H9 (cell line): ENCODE results near the gene C16orf95. TPM values are rescaled to one million over a fixed set of nuclear protein-coding genes. Genes with fewer than 3 reads are reported as not detected.

ENCODE experiments used
- DNase-seq: peaks from one replicate; pipeline ENCODE4 v3.0.0-alpha.2; 2017
- H2AFZ ChIP-seq: one replicate; pipeline ENCODE4 v1.6.1; 2013; ENCODE audit warnings: mild to moderate bottlenecking, low read length, control low read depth, moderate library complexity
- H2AK5ac ChIP-seq: 2 replicates; pipeline ENCODE4 v1.6.1; 2013; ENCODE audit warnings: low read length, control low read depth, mixed read lengths; ENCODE audit not compliant: insufficient read length
- H2BK120ac ChIP-seq: one replicate; pipeline ENCODE4 v1.6.1; 2013; ENCODE audit warnings: low read depth, mild to moderate bottlenecking, low read length, control low read depth, inconsistent platforms; ENCODE audit not compliant: poor library complexity, severe bottlenecking
- H2BK12ac ChIP-seq: 2 replicates; pipeline ENCODE4 v1.6.1; 2013; ENCODE audit warnings: low read length, control low read depth, mixed read lengths, low read depth; ENCODE audit not compliant: insufficient read length
- H2BK15ac ChIP-seq: 2 replicates; pipeline ENCODE4 v1.6.1; 2013; ENCODE audit warnings: low read depth, low read length, control low read depth
- H2BK20ac ChIP-seq: one replicate; pipeline ENCODE4 v1.6.1; 2013; ENCODE audit warnings: low read depth, mild to moderate bottlenecking, low read length, control low read depth, inconsistent platforms; ENCODE audit not compliant: poor library complexity, severe bottlenecking
- H2BK5ac ChIP-seq: 2 replicates; pipeline ENCODE4 v1.6.1; 2013; ENCODE audit warnings: low read length, control low read depth, mixed read lengths; ENCODE audit not compliant: insufficient read length
- H3K14ac ChIP-seq: 2 replicates; pipeline ENCODE4 v1.6.1; 2013; ENCODE audit warnings: low read length, control low read depth; ENCODE audit not compliant: insufficient read depth
- H3K18ac ChIP-seq: 2 replicates; pipeline ENCODE4 v1.6.1; 2013; ENCODE audit warnings: low read depth, mild to moderate bottlenecking, mixed read lengths, low read length, control low read depth; ENCODE audit not compliant: insufficient read length
- H3K23ac ChIP-seq: 2 replicates; pipeline ENCODE4 v1.6.1; 2013; ENCODE audit warnings: low read length, control low read depth, mixed read lengths, low read depth; ENCODE audit not compliant: insufficient read length
- H3K23me2 ChIP-seq: 2 replicates; pipeline ENCODE4 v1.6.1; 2013; ENCODE audit warnings: low read depth, mild to moderate bottlenecking, mixed read lengths, low read length, control low read depth; ENCODE audit not compliant: insufficient read length, poor library complexity, severe bottlenecking
- H3K27ac ChIP-seq: 2 replicates; pipeline ENCODE4 v1.5.1; 2013; ENCODE audit warnings: low read length, control low read depth, mixed read lengths, low read depth; ENCODE audit not compliant: insufficient read length
- H3K27me3 ChIP-seq: 2 replicates; pipeline ENCODE4 v1.6.1; 2013; ENCODE audit warnings: low read length, control low read depth, inconsistent platforms; ENCODE audit not compliant: insufficient read depth
- H3K4ac ChIP-seq: 2 replicates; pipeline ENCODE4 v1.6.1; 2013; ENCODE audit warnings: low read depth, mild to moderate bottlenecking, control low read depth, inconsistent platforms, low read length, moderate library complexity
- H3K4me1 ChIP-seq: 2 replicates; pipeline ENCODE4 v1.6.1; 2013; ENCODE audit warnings: low read length, control low read depth, inconsistent platforms; ENCODE audit not compliant: insufficient read depth
- H3K4me2 ChIP-seq: 2 replicates; pipeline ENCODE4 v1.6.1; 2013; ENCODE audit warnings: low read length, control low read depth, mixed read lengths; ENCODE audit not compliant: insufficient read length, insufficient read depth
- H3K56ac ChIP-seq: 2 replicates; pipeline ENCODE4 v1.6.1; 2013; ENCODE audit warnings: low read depth, mild to moderate bottlenecking, mixed read lengths, low read length, control low read depth; ENCODE audit not compliant: insufficient read length
- H3K79me1 ChIP-seq: 2 replicates; pipeline ENCODE4 v1.6.1; 2013; ENCODE audit warnings: low read depth, mild to moderate bottlenecking, moderate library complexity, low read length, control low read depth, inconsistent platforms; ENCODE audit not compliant: insufficient read depth, poor library complexity, severe bottlenecking
- H3K79me2 ChIP-seq: 2 replicates; pipeline ENCODE4 v1.6.1; 2013; ENCODE audit warnings: low read length, control low read depth, inconsistent platforms; ENCODE audit not compliant: insufficient read depth
- H3K9ac ChIP-seq: 2 replicates; pipeline ENCODE4 v1.6.1; 2013; ENCODE audit warnings: low read length, control low read depth, mixed read lengths; ENCODE audit not compliant: insufficient read length; ENCODE audit errors: extremely low read depth
- H3K9me3 ChIP-seq: one replicate; pipeline ENCODE4 v1.6.1; 2013; ENCODE audit warnings: low read depth, low read length, inconsistent platforms; ENCODE audit not compliant: control insufficient read depth
- H3T11ph ChIP-seq: one replicate; pipeline ENCODE4 v1.6.1; 2013; ENCODE audit warnings: mild to moderate bottlenecking, low read length, control low read depth, inconsistent platforms
- H4K20me1 ChIP-seq: one replicate; pipeline ENCODE4 v1.6.1; 2013; ENCODE audit not compliant: control insufficient read depth, insufficient read length, insufficient read depth
- H4K5ac ChIP-seq: 2 replicates; pipeline ENCODE4 v1.6.1; 2013; ENCODE audit warnings: low read depth, mild to moderate bottlenecking, mixed read lengths, low read length, control low read depth; ENCODE audit not compliant: insufficient read length
- H4K8ac ChIP-seq: replicated peaks from 2 replicates; pipeline ENCODE4 v1.6.1; 2013; ENCODE audit warnings: low read length, control low read depth, mixed read lengths, low read depth; ENCODE audit not compliant: insufficient read length
- H4K91ac ChIP-seq: 2 replicates; pipeline ENCODE4 v1.6.1; 2013; ENCODE audit warnings: low read depth, mild to moderate bottlenecking, moderate library complexity, mixed read lengths, low read length, control low read depth; ENCODE audit not compliant: insufficient read length
- H3K27ac Mint-ChIP-seq, 3 experiments: 2 replicates in 2 of 3; 3 replicates in 1 of 3; pipeline ENCODE4 v1.8.0; 2020 to 2021; ENCODE audit warnings: mixed read lengths in 3 of 3, mild to moderate bottlenecking in 1 of 3, moderate library complexity in 1 of 3
- H3K27me3 Mint-ChIP-seq: 2 replicates; pipeline ENCODE4 v1.8.0; 2021; ENCODE audit warnings: low read depth, mild to moderate bottlenecking, moderate library complexity, mixed read lengths
- H3K36me3 Mint-ChIP-seq, 3 experiments: 2 replicates in 2 of 3; 3 replicates in 1 of 3; pipeline ENCODE4 v1.8.0; 2020 to 2021; ENCODE audit warnings: low read depth in 3 of 3, mixed read lengths in 3 of 3; ENCODE audit not compliant: insufficient read depth in 1 of 3
- H3K4me1 Mint-ChIP-seq, 2 experiments: 2 replicates each; pipeline ENCODE4 v1.8.0; 2020; ENCODE audit warnings: mixed read lengths in 2 of 2
- H3K4me3 Mint-ChIP-seq, 2 experiments: 2 replicates in 1 of 2; 3 replicates in 1 of 2; pipeline ENCODE4 v1.8.0; 2020 to 2021; ENCODE audit warnings: mild to moderate bottlenecking in 2 of 2, mixed read lengths in 2 of 2, moderate library complexity in 1 of 2
- H3K9me3 Mint-ChIP-seq, 2 experiments: 2 replicates in 1 of 2; 3 replicates in 1 of 2; pipeline ENCODE4 v1.8.0; 2020; ENCODE audit warnings: mild to moderate bottlenecking in 2 of 2, mixed read lengths in 2 of 2, moderate library complexity in 1 of 2
- WGBS: extraction: QIAGEN DNeasy Blood & Tissue Kit; methylation state at CpG from one replicate; pipeline ENCODE4 v1.1.7; 2013; ENCODE audit warnings: missing lambda C conversion rate, low lambda C conversion rate, mixed read lengths; ENCODE audit not compliant: insufficient read length; ENCODE audit errors: extremely low coverage; 5-methylcytosine and 5-hydroxymethylcytosine counted together
- total RNA-seq: library from RNA; stranded (reverse); gene quantifications from 2 replicates; pipeline ENCODE4 v1.2.1, GENCODE V29; 2021
- TF ChIP-seq, protein P1 (sequence below): fragments of 200-600 bp; sonication (generic); conservative IDR thresholded peaks from 3 replicates; pipeline ENCODE4 v1.8.0; 2021; ENCODE audit warnings: antibody characterized with exemption, mild to moderate bottlenecking

The C16orf95 gene
- total RNA-seq, 1 experiment from 2014 or later: 5.6 TPM

GRCh38 chr16:87276091-87276701, 41.0 kb downstream of the C16orf95 start:
- H3K4me1 Mint-ChIP-seq: peaks cover 7 to 10% of the 10 kb centered on the region in 2 experiments; a peak in 3 of 4 replicates
- H3K9me3 Mint-ChIP-seq: no peaks in the 10 kb centered on the region
- Histone ChIP-seq H2BK15ac (no peak overlapping the region; the same call in 1 of the 2 replicates), H3K27me3 (no peaks in the 10 kb centered on the region), H4K91ac (no peak overlapping the region), H4K5ac (no peak overlapping the region), H3K9me3 (no peaks in the 10 kb centered on the region), H3K4ac (no peak overlapping the region), H3K4me2 (no peak overlapping the region), H2BK12ac (no peak overlapping the region), H3K27ac (no peak overlapping the region), H3K79me2 (no peaks in the 10 kb centered on the region), H4K8ac (no peak overlapping the region), H3K23me2 (no peaks in the 10 kb centered on the region), H3K18ac (no peak overlapping the region), H4K20me1 (no peaks in the 10 kb centered on the region), H2BK5ac (no peak overlapping the region), H2BK20ac (no peak overlapping the region), H2AK5ac (no peak overlapping the region), H2BK120ac (no peak overlapping the region), H3K9ac (no peak overlapping the region), H2AFZ (no peak overlapping the region), H3K56ac (no peak overlapping the region), H3K14ac (no peak overlapping the region), H3K79me1 (no peaks in the 10 kb centered on the region), H3K4me1 (no peaks in the 10 kb centered on the region), H3T11ph (no peak overlapping the region), H3K23ac (no peak overlapping the region)
- no peak overlapping the region for H3K4me3 Mint-ChIP-seq
- H3K36me3 Mint-ChIP-seq: no peaks in the 10 kb centered on the region
- peak overlapping the region in 1 of 3 experiments; percentile 72; a peak in 1 of 7 replicates for H3K27ac Mint-ChIP-seq
- H3K27me3 Mint-ChIP-seq: peaks cover 17% of the 10 kb centered on the region
- TF ChIP-seq, protein P1, sequence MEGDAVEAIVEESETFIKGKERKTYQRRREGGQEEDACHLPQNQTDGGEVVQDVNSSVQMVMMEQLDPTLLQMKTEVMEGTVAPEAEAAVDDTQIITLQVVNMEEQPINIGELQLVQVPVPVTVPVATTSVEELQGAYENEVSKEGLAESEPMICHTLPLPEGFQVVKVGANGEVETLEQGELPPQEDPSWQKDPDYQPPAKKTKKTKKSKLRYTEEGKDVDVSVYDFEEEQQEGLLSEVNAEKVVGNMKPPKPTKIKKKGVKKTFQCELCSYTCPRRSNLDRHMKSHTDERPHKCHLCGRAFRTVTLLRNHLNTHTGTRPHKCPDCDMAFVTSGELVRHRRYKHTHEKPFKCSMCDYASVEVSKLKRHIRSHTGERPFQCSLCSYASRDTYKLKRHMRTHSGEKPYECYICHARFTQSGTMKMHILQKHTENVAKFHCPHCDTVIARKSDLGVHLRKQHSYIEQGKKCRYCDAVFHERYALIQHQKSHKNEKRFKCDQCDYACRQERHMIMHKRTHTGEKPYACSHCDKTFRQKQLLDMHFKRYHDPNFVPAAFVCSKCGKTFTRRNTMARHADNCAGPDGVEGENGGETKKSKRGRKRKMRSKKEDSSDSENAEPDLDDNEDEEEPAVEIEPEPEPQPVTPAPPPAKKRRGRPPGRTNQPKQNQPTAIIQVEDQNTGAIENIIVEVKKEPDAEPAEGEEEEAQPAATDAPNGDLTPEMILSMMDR: no peak
- DNase-seq: no peak
- WGBS: no CpG with 5 or more reads among the region's 16 CpGs
